LNCAP (cell line): ENCODE results near the gene CCL19.

Experiments
- CTCF ChIP-seq: fragments of 450-650 bp; IDR thresholded peaks from 2 replicates; pipeline ENCODE4 v1.5.1; 2017; ENCODE audit warnings: mild to moderate bottlenecking

The CCL19 gene

GRCh38 chr9:34707130-34707529, 16.1 kb upstream of the CCL19 start:
- no peak for TF ChIP-seq CTCF

GRCh38 chr9:34701769-34702736, 11.0 kb upstream of the CCL19 start:
- peak; percentile 100 for TF ChIP-seq CTCF

GRCh38 chr9:34701023-34701768, 10.1 kb upstream of the CCL19 start:
- TF ChIP-seq CTCF, result peak; percentile 96

GRCh38 chr9:34694811-34695210, 3.7 kb upstream of the CCL19 start:
- TF ChIP-seq CTCF, result no peak

GRCh38 chr9:34693560-34693959, 2.5 kb upstream of the CCL19 start:
- TF ChIP-seq CTCF, result no peak

GRCh38 chr9:34691936-34692315, 850 bp upstream of the CCL19 start:
- no peak for TF ChIP-seq CTCF

- TF ChIP-seq CTCF, result no peak
Observed at GRCh38 chr9:34689512-34689911, 1.6 kb downstream of the CCL19 start.
